Esophagus muscularis mucosa (tissue), 3 donors: Measurements from ENCODE around the gene IGFBP4.

Source experiments
- CTCF ChIP-seq, 3 experiments: fragments of 200-600 bp in 2 of 3; fragments of 450-650 bp in 1 of 3; sonication (generic) in 2 of 3; IDR thresholded peaks; one replicate each; pipeline ENCODE4 v1.5.1; 2017 to 2019; ENCODE audit warnings: antibody characterized with exemption in 3 of 3, mild to moderate bottlenecking in 2 of 3, moderate library complexity in 1 of 3
- POLR2A ChIP-seq: fragments of 450-650 bp; IDR thresholded peaks from one replicate; pipeline ENCODE4 v1.6.1; 2017; ENCODE audit warnings: antibody characterized with exemption, moderate library complexity, mild to moderate bottlenecking, low read depth

GRCh38 chr17:40430272-40431230, 12.7 kb upstream of the IGFBP4 start:
- TF ChIP-seq CTCF (IDR thresholded peaks at IDR 0.05) (no peak), POLR2A (no peak)
